NCI-H146 treated with DMSO at 0.1 percent for 48 hours (cell line): ENCODE data around the gene GNB2.

Experiments
- DNase-seq: peaks from one replicate; lab custom pipeline; 2025; ENCODE audit not compliant: unreplicated experiment; lab: John Stamatoyannopoulos, UW

The GNB2 gene

DNA sequence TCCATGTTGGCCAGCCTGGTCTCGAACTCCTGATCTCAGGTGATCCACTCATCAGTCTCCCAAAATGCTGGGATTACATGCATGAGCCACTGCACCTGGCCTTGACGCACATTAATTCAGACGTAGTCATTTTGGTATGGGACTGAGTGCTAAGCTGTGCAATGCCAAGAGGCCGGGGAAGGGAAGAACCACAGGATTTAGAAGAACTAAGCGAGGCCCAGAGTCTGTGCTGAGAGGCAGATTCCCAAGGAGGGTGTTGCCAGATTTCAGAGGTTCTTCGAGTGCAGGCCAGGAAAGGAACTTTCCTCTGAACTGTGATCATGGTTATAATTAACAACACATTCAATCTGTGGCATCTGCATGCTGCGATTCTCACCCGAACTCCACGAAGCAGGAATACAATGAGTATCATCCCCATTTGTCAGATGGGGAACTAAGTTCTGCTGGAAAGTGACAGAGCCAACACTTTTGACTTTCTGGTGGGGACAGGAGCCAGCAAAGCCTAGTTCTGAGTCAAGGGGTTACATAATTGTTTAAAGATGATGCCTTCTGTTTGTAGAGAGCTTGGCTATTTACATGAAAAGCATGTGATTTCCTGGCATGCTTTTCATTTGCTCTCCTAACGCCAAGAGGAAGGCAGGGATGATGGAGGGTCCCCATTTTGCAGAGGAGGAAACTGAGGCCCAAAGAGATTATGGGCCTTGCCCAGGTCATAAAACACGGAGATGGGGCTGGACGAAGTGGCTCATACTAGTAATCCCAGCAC, 53.6 kb downstream of the GNB2 start:
- DNase-seq, result no peak

DNA sequence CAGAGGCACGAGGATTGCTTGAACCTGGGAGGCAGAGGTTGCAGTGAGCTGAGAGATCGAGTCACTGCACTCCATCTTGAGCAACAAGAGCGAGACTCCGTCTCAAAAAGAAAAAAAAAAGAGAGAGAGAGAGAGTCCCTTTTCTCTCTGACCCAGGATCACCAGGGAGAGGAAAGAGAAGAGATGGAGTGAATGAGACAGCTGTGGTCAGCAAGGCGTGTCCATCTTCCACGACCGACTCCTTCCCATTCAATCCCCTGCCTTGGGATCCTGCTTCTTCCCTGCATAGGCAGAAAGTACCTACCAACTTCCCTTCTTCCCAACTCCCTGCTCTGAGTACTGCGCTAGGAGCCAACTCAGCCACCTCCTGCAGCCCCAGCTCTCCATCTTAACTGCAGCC, 54.7 kb downstream of the GNB2 start:
- DNase-seq, result no peak
